ENCODE data around the gene CRIM1. TPM values are rescaled to one million over a fixed set of nuclear protein-coding genes. Genes with fewer than 3 reads are reported as not detected.

CRIM1 gene
- total RNA-seq, 2 donors from 2014 or later: 26.7 to 26.9 TPM

DNA sequence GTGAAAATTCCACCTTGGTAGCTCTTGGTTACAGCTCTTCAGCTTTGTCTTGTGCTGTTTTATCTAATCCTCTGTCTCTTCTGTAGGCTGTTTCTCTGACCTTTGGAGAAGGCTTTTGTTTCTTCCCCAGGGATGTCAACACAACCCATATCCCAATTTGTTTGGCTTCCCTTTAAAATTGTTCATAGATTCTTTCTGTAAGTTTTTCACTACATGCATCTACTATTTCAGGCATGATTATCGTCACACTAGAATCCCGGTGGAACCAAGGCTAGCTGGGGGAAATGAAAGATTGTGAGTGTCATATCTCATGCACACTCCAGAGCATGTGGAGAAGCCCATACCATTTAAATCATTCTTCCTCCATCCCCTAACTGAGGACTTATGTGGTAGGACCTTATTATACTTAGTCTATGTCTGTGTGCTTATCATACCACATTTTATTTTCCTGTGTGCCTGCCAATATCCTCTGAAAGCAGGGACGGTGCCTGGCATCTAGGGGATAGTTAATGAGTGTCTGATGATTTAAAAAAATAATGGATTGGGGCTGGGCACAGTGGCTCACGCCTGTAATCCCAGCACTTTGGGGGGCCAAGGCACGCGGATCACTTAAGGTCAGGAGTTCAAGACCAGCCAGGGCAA, 59.9 kb downstream of the CRIM1 start:
- Histone ChIP-seq H3K9me3 (ENCODE audit: control insufficient read depth, low read length) (no peaks in the 10 kb centered on the region), H3K27ac (ENCODE audit: low read depth, low read length) (no peak overlapping the region), H3K36me3 (ENCODE audit: control insufficient read depth, insufficient read depth, low read length) (peaks cover 6% of the 10 kb centered on the region), H3K9ac (ENCODE audit: extremely low read depth, low read length, poor library complexity, severe bottlenecking) (no peak overlapping the region), H3K4me1 (ENCODE audit: control insufficient read depth, insufficient read depth, low read length) (peaks cover 10% of the 10 kb centered on the region), H3K27me3 (ENCODE audit: control insufficient read depth, insufficient read depth, low read length, poor library complexity, severe bottlenecking) (no peaks in the 10 kb centered on the region), H3K4me3 (ENCODE audit: low read length) (no peak overlapping the region)
- Mint-ChIP-seq H3K27me3 (ENCODE audit: insufficient read depth) (no peaks in the 10 kb centered on the region), H3K9me3 (no peaks in the 10 kb centered on the region), H3K4me3 (no peak overlapping the region), H3K4me1 (peaks cover 21% of the 10 kb centered on the region), H3K27ac (no peak overlapping the region), H3K36me3 (ENCODE audit: low read depth) (no peaks in the 10 kb centered on the region)
- DNase-seq: no peak
- no peak for TF ChIP-seq CTCF (conservative IDR thresholded peaks at IDR 0.05)
- whole genome bisulfite sequencing, 2 experiments (ENCODE audit: insufficient coverage in 1 of 2, insufficient read length in 1 of 2): 98% methylated on average over 4 to 6 of the region's 6 CpGs

GRCh38 chr2:36416370-36417165, 61.0 kb downstream of the CRIM1 start:
- H3K9me3 Mint-ChIP-seq: no peaks in the 10 kb centered on the region
- Histone ChIP-seq H3K9me3 (ENCODE audit: control insufficient read depth, low read length) (no peaks in the 10 kb centered on the region), H3K9ac (ENCODE audit: extremely low read depth, low read length, poor library complexity, severe bottlenecking) (no peak overlapping the region), H3K36me3 (ENCODE audit: control insufficient read depth, insufficient read depth, low read length) (peaks cover 6% of the 10 kb centered on the region), H3K27ac (ENCODE audit: low read depth, low read length) (no peak overlapping the region), H3K27me3 (ENCODE audit: control insufficient read depth, insufficient read depth, low read length, poor library complexity, severe bottlenecking) (no peaks in the 10 kb centered on the region), H3K4me3 (ENCODE audit: low read length) (no peak overlapping the region), H3K4me1 (ENCODE audit: control insufficient read depth, insufficient read depth, low read length) (peaks cover 10% of the 10 kb centered on the region)
- H3K27me3 Mint-ChIP-seq (ENCODE audit: insufficient read depth): no peaks in the 10 kb centered on the region
- peak overlapping the region; percentile 25 for H3K27ac Mint-ChIP-seq
- H3K4me1 Mint-ChIP-seq: peaks cover 31% of the 10 kb centered on the region
- no peak overlapping the region for H3K4me3 Mint-ChIP-seq
- no peaks in the 10 kb centered on the region for H3K36me3 Mint-ChIP-seq (ENCODE audit: low read depth)
- no peak for DNase-seq
- TF ChIP-seq CTCF (conservative IDR thresholded peaks at IDR 0.05): no peak
- 95 to 100% methylated on average over 6 to 8 of the region's 8 CpGs for WGBS, 2 experiments (ENCODE audit: insufficient coverage in 1 of 2, insufficient read length in 1 of 2)

DNA sequence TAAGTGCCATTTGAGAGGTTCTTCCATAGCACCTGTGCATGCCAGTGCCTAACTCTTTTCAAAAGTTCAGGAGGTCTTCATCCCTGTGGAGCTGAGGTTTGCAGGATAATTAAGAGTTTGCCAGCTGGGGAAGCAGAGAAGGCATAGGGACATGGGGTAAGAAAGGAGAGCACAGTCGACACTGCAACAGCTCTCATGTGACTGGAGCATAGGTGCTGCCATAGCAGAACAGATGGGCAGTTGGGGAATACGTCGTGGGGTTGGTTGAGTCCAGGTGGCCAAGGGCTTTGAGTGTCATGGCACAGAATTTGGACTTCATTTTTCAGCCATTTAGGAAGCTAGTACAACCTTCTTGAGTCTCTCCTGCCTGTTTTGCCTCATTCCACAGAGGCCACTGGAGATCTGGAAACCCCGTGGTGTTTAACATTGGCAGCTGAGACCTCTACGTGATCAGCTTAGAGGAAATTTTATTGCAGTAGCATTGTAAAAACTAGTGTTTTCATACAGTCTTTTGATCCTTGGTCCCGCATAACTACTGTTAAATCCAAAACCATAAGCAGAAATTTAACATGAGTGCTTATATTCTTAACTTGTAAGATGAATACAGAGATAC, 65.1 kb downstream of the CRIM1 start:
- H3K4me1 ChIP-seq (ENCODE audit: control insufficient read depth, insufficient read depth, low read length): peaks cover 8% of the 10 kb centered on the region
- no peaks in the 10 kb centered on the region for H3K36me3 Mint-ChIP-seq (ENCODE audit: low read depth)
- H3K27ac ChIP-seq (ENCODE audit: low read depth, low read length): no peak overlapping the region
- peaks cover 4% of the 10 kb centered on the region for H3K36me3 ChIP-seq (ENCODE audit: control insufficient read depth, insufficient read depth, low read length)
- H3K27ac Mint-ChIP-seq: peak overlapping the region; percentile 5
- H3K27me3 Mint-ChIP-seq (ENCODE audit: insufficient read depth): no peaks in the 10 kb centered on the region
- H3K4me3 Mint-ChIP-seq: no peak overlapping the region
- no peak overlapping the region for H3K9ac ChIP-seq (ENCODE audit: extremely low read depth, low read length, poor library complexity, severe bottlenecking)
- 89 to 93% methylated on average over 1 to 6 of the region's 6 CpGs for WGBS, 2 experiments (ENCODE audit: insufficient coverage in 1 of 2, insufficient read length in 1 of 2)
- no peaks in the 10 kb centered on the region for H3K9me3 ChIP-seq (ENCODE audit: control insufficient read depth, low read length)
- H3K4me1 Mint-ChIP-seq: peaks cover 26% of the 10 kb centered on the region
- no peak for TF ChIP-seq CTCF (conservative IDR thresholded peaks at IDR 0.05)
- no peaks in the 10 kb centered on the region for H3K27me3 ChIP-seq (ENCODE audit: control insufficient read depth, insufficient read depth, low read length, poor library complexity, severe bottlenecking)
- no peak for DNase-seq
- no peak overlapping the region for H3K4me3 ChIP-seq (ENCODE audit: low read length)
- H3K9me3 Mint-ChIP-seq: no peaks in the 10 kb centered on the region

All from endodermal cell (in vitro differentiated cells).